ENCODE measurements around the gene C4BPB.

Gene C4BPB

GRCh38 chr1:207088161-207088560 lies 499 bp upstream of the C4BPB start:
- no peak for DNase-seq

GRCh38 chr1:207089627-207090355 lies 1.1 kb downstream of the C4BPB start:
- no peak for DNase-seq

GRCh38 chr1:207091200-207091908 lies 2.7 kb downstream of the C4BPB start:
- DNase-seq = no peak

GRCh38 chr1:207093944-207094343 lies 5.3 kb downstream of the C4BPB start:
- no peak for DNase-seq

GRCh38 chr1:207097871-207098324 lies 9.2 kb downstream of the C4BPB start:
- no peak for DNase-seq

GRCh38 chr1:207101720-207102119 lies 13.1 kb downstream of the C4BPB start:
- no peak for DNase-seq

GRCh38 chr1:207102146-207102545 lies 13.5 kb downstream of the C4BPB start:
- no peak for DNase-seq

GRCh38 chr1:207102659-207103058 lies 14.0 kb downstream of the C4BPB start:
- no peak for DNase-seq

GRCh38 chr1:207103892-207104373 lies 15.3 kb downstream of the C4BPB start, which contains the start of gene C4BPA:
C4BPA (plus strand) TSS chr1:207104233; CDS start chr1:207113026, 8,793 bp downstream.
- DNase-seq = no peak

GRCh38 chr1:207109004-207109403 lies 20.3 kb downstream of the C4BPB start:
- no peak for DNase-seq

- no peak for DNase-seq
Measured at GRCh38 chr1:207112616-207113296, 24.1 kb downstream of the C4BPB start.

GRCh38 chr1:207115269-207115668 lies 26.6 kb downstream of the C4BPB start:
- DNase-seq = peak; percentile 8

GRCh38 chr1:207124389-207124788 lies 35.7 kb downstream of the C4BPB start:
- DNase-seq = no peak

- DNase-seq = no peak
Measured at GRCh38 chr1:207128336-207128921, 39.8 kb downstream of the C4BPB start.

GRCh38 chr1:207129053-207129452 lies 40.4 kb downstream of the C4BPB start:
- no peak for DNase-seq

- DNase-seq = no peak
Measured at GRCh38 chr1:207130252-207131036, 41.8 kb downstream of the C4BPB start.

- no peak for DNase-seq
Measured at GRCh38 chr1:207131163-207131562, 42.5 kb downstream of the C4BPB start.

GRCh38 chr1:207134581-207134980 lies 45.9 kb downstream of the C4BPB start:
- no peak for DNase-seq

GRCh38 chr1:207139616-207140015 lies 51.0 kb downstream of the C4BPB start:
- DNase-seq = no peak

- no peak for DNase-seq
Measured at GRCh38 chr1:207140536-207140935, 51.9 kb downstream of the C4BPB start.

- DNase-seq = no peak
Measured at GRCh38 chr1:207145401-207146058, 56.9 kb downstream of the C4BPB start.

Data from fibroblast of skin of scalp (primary cell).